ENCODE results near the gene FYCO1. TPM values are rescaled to one million over a fixed set of nuclear protein-coding genes. Genes with fewer than 3 reads are reported as not detected.

The FYCO1 gene
- total and polyA plus RNA-seq, 10 of the 15 experiments (the other 5 are each of a cell fraction or from before 2014, with no cell fraction given), result 1.5 to 8.4 (median 6.5) TPM

GRCh38 chr3:45972534-45973402 is 22.9 kb downstream of the FYCO1 start (continued):
- TF ChIP-seq SIN3A (IDR thresholded peaks at IDR 0.05; ENCODE audit: low read depth, low read length) (no peak), YY1 (IDR thresholded peaks at IDR 0.05; ENCODE audit: low read depth, low read length) (peak; percentile 13; the same call in 1 of the 2 replicates), MAX (IDR thresholded peaks at IDR 0.05; ENCODE audit: low read depth, low read length) (no peak), IRF4 (IDR thresholded peaks at IDR 0.05; ENCODE audit: low read depth, low read length) (0 out of 2 replicates have a peak, but pooled peaks have one; percentile 22), NKRF (conservative IDR thresholded peaks at IDR 0.05) (no peak), MYB (IDR thresholded peaks at IDR 0.05; ENCODE audit: borderline replicate concordance, low read depth, low read length) (no peak), STAT1 (conservative IDR thresholded peaks at IDR 0.05) (no peak), FOXM1 (IDR thresholded peaks at IDR 0.05; ENCODE audit: low read depth, low read length) (peak; percentile 50), CREM (IDR thresholded peaks at IDR 0.05; ENCODE audit: low read depth) (0 out of 2 replicates have a peak, but pooled peaks have one; percentile 30), EED (IDR thresholded peaks at IDR 0.05; ENCODE audit: low read depth) (peak; percentile 86), CEBPB (IDR thresholded peaks at IDR 0.05; ENCODE audit: borderline replicate concordance in 1 of 2, low read depth in 2 of 2, low read length in 2 of 2) (no peak), TARDBP (IDR thresholded peaks at IDR 0.05; ENCODE audit: borderline replicate concordance) (no peak), BHLHE40 (IDR thresholded peaks at IDR 0.05; ENCODE audit: borderline replicate concordance in 1 of 2, low read depth in 2 of 2, low read length in 1 of 2) (0 out of 4 replicates have a peak, but pooled peaks of 1 of the 2 experiments have one; percentile 24), ZNF384 (IDR thresholded peaks at IDR 0.05; ENCODE audit: borderline replicate concordance, low read depth, low read length) (no peak)

Measured in GM12878 (cell line).